Activated gamma-delta T cell treated with Interleukin-2 at 50 U/mL for 16 hours (primary cell): ENCODE measurements around the gene RHEX.
"Not testable (repeated sequence)": the region's sequence is repeated elsewhere in the genome, so short reads cannot be mapped to it uniquely, and the experiment has no call there.

Experiments
- DNase-seq: peaks from one replicate; pipeline ENCODE4 v3.0.0-alpha.2; 2020

Gene RHEX

DNA sequence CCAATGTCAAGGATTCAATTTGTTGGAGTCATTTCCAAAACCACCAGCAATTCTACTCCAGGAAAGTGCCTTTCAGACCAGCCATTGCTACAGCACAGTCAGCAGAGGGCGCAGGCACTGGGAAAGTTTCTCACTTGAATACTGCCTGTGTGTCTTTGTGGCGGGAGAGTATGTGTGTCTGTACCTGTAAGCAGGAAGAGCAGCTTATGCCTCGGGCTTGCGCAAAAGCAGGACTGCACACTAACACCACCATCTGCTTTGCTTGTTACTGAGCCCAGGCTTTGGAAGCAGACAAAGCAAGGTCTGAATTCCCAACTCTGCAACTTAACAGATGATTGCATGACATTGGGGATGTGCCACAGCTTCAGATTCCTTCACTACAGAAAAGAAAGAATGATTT is 22.3 kb upstream of the RHEX start:
- peak; percentile 42 for DNase-seq

GRCh38 chr1:206032380-206033140 is 20.4 kb upstream of the RHEX start:
- no peak for DNase-seq

GRCh38 chr1:206035027-206035426 is 17.9 kb upstream of the RHEX start:
- no peak for DNase-seq

- DNase-seq: no peak
These were observed 16.1 kb upstream of the RHEX start for GRCh38 chr1:206036663-206037455.

- DNase-seq: no peak
These were observed 15.4 kb upstream of the RHEX start for GRCh38 chr1:206037581-206037980.

DNA sequence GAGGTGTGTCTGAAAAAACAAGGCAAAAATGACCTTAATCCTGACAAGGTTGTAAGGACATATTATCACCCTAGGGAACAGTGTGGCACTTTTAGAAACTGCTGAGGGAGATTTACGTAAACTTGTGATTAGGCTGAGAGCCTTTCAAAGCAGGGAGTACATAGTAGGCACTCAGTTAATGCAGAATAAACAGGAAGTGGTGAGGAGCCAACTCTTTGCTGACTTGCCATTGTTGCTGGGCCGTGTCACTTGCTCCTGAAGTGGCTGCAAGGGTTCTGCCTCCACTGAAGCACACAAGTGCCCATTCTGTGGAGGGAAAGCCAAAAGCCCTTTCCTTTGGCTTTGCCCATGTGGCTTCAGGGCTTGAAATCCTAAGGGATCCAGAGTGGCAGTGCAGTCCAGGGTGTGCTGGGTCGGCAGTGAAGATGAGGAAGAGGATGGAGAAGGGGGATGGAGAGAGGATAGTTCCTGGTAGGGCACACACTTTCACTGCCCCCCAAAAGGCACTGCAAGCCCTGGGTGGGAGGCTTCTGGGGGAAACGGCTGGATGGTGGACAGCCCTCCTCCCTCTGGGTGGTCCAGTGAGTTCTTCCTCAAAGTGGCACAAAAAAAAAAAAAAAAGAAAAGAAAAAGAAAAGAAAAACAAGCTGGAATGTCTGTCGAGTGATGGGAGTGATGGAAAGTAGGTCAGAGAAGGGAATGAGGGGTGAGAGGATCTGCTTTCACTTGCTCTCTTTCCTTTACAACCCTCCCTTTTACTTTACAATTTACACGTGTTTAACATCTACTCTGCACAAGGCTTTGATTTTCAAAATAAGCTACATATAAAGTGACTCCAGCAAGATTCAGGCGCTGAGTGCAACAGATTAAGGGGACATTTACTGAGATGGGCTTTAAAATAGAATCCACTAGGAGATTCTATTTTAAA is 13.7 kb upstream of the RHEX start:
- DNase-seq: no peak

DNA sequence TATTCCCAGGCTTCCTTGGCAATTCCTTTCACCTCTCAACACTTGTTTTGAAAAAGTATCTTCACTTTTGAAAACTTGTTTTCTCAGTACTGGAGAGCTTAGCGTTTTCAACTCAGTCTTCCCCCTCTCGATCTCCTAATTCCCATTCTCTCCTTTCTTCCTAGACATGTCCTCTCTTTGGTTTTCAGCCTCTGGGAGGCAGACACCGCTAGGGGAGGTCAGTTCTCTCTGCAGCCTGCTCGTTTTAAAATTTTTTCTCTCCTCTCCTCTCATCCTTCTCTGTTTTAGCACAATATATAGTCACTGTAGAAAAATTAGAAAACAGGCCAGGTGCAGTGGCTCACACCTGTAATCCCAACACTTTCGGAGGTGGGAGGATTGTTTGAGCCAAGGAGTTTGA is 12.6 kb upstream of the RHEX start:
- no peak for DNase-seq

- DNase-seq: no peak
These were observed 11.3 kb upstream of the RHEX start for GRCh38 chr1:206041640-206042039.

DNA sequence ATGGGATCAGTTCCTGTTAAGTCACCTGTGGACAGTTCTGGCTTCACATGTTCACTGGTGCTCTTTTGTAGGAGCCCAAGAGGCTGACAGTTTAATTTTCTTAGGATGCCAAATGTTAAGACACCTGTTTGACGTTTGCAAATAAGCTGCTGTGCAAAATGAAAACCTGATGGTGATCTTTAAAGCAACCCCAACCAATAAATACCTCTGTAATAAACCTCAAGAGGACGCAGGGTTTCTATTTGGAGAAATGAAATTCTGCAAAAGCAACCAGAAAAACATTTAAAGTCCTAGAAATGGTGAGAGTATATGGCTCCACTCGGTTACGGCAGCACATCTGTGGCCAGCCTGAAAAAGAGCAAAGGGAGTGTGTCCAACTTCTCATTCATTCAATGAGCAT is 5.7 kb upstream of the RHEX start:
- no peak for DNase-seq

- no peak for DNase-seq
These were observed 4.4 kb upstream of the RHEX start for GRCh38 chr1:206048582-206048981.

- no peak for DNase-seq
These were observed 3.7 kb upstream of the RHEX start for GRCh38 chr1:206049293-206049692.

DNA sequence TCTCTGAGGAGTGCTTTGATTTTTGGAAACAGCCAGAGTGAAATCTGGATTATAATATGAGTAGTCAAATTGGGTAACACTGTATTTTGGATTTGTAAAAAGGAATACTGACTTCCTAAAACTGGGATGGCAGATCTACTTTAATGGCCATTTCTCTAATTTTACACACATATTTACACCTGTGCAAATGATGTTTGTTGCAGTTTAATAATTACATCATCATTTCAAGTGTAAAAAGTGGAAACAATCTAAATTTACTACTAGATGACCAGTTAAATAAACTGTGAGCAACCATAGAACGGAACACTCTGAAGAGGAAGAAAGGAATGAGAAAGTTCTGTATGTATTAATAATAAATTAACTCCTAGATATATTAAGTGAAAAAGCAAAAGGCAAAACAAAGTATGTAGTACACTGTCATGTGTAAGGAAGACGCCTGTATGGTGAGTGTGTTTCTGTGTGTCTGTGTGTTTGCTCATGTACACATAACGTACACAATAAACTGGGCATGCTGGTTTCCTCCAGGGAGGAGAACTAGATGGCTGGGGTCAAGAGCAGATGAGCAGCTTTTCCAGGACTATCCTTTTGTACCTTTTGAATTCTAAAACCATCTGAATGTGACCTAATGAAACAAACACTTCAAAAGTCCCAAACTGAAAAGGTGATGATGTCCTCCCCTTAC is 2.9 kb upstream of the RHEX start:
- no peak for DNase-seq

DNA sequence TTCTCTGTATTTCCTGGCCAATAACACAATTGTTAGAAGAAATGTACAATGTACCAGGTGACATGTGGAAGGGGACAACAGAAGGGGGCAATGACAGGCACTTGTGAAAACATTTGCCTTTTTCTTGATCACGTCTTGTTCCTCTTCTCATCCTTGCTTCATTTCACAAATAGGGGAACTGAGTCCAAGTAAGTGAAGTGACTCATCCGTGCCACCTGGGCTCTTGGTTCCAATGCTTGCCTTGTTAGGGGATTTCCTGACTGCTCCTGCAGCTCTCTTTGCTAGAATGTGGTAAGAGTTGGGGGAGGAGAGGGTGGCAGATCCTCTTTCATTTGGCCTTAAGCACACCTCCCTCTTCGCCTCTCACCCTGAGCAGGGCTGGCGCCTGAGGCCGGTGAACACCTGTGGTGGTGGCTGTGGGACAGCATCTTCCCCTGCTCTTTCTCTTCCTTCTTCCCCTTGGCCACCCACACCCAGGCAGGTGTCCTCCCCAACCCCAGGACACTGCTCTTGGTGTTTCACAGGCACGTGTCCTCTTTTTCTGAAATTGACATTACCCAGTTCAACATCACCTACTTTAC is 2.2 kb upstream of the RHEX start:
- no peak for DNase-seq

DNA sequence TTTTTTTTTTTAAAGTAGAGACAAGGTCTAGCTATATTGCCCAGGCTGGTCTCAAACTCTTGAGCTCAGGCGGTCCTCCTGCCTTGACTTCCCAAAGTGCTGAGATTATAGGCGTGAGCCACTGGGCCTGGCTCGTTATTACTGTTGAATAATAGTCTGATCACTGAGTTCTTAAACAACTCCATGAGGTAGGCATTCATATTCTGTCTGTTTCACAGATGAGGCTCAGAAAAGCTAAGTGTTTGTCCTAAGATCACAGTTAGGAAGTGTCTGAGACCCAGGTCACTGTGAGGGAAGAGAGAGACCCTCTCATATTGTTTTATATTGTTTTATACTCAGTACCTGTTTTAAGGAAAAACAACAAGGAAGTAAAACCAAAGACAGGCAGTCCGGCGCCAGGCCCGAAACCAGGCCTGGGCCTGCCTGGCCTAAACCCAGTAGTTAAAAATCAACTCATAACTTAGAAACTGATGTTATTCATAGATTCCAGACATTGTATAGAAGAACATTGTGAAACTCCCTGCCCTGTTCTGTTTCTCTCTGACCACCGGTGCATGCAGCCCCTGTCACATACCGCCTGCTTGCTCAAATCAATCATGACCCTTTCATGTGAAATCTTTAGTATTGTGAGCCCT is 625 bp upstream of the RHEX start:
- DNase-seq: not testable (repeated sequence)

DNA sequence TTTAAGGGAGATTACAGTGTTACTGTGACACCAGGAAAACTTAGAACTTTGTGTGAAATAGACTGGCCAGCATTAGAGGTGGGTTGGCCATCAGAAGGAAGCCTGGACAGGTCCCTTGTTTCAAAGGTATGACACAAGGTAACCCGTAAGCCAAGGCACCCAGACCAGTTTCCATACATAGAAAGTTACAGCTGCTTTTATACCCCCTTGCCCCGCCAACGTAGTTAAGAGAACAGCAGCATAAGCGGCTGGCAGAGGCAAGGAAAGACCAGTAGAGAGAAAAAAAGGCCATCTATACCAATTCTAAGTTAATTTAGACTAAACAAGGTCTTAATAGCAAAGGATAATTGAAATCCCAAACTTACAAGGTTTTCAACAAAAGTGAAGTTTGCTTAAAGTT is 643 bp downstream of the RHEX start:
- DNase-seq: not testable (repeated sequence)

GRCh38 chr1:206055069-206055625 is 2.2 kb downstream of the RHEX start:
- DNase-seq: not testable (repeated sequence)

DNA sequence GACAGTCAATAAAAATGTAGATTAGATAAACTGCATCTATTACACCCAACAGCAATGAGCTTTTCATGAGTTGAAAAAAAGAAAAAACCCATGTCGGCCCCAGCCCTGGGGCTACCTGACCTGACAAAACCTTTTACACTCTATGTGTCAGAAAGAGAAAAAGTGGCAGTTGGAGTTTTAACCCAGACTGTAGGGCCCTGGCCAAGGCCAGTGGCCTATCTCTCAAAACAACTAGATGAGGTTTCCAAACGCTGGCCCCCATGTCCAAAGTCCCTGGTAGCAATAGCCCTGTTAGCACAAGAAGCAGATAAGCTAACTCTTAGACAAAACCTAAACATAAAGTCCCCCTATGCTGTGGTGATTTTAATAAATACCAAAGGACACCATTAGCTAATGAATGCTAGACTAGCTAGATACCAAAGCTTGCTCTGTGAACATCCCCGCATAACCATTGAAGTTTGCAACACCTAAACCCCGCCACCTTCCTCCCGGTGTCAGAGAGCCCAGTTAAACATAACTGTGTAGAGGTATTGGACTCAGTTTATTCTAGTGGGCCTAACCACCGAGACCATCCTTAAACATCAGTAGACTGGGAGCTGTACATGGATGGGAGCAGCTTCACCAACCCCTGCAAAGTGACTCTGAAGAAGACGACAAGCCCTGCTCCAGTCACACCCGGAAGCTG is 2.8 kb downstream of the RHEX start:
- not testable (repeated sequence) for DNase-seq

DNA sequence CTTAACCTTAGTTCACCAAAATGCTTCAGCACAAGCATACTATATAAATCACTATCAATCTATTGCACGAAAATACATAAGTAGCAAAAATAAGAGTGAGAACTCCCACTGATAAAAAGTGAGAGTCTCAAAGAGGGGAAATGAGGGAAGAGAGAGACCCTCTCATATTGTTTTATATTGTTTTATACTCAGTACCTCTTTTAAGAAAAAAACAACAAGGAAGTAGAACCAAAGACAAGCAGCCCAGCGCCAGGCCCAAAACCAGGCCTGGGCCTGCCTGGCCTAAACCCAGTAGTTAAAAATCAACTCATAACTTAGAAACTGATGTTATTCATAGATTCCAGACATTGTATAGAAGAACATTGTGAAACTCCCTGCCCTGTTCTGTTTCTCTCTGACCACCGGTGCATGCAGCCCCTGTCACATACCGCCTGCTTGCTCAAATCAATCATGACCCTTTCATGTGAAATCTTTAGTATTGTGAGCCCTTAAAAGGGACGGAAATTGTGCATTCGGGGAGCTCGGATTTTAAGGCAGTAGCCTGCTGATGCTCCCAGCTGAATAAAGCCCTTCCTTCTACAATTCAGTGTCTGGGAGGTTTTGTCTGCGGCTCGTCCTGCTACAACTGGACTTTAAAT is 5.4 kb downstream of the RHEX start:
- not testable (repeated sequence) for DNase-seq

GRCh38 chr1:206058927-206059292 is 5.9 kb downstream of the RHEX start:
- DNase-seq: no peak

- DNase-seq: no peak
These were observed 6.5 kb downstream of the RHEX start for GRCh38 chr1:206059355-206059915.
